Endothelial cell of umbilical vein (primary cell): ENCODE results near the gene PCSK9. TPM values are rescaled to one million over a fixed set of nuclear protein-coding genes. Genes with fewer than 3 reads are reported as not detected.

Experiments
- BruUV-seq: library from RNA; stranded (reverse); fragments of 400-500 nt; replicated peaks from 2 replicates; lab custom pipeline; 2021; lab: Mats Ljungman, UMichigan
- CTCF ChIA-PET: fragments of 300-600, 350-600 bp; sonication (Branson Sonifier 250); formaldehyde crosslinking; loops from one replicate; lab custom pipeline; 2021; ENCODE audit warnings: antibody characterized with exemption, inconsistent platforms; lab: Charles Lee
- POLR2A ChIA-PET: fragments of 300-600, 350-600 bp; sonication (Branson Sonifier 250); formaldehyde crosslinking; loops from one replicate; lab custom pipeline; 2021; ENCODE audit warnings: antibody characterized with exemption, inconsistent platforms; lab: Charles Lee
- DNase-seq: peaks from one replicate; pipeline ENCODE4 v3.0.0-alpha.2; 2011; ENCODE audit warnings: low read depth, low spot score
- FAIRE-seq: peaks from 2 replicates; lab custom pipeline; 2011; peaks lifted over from hg19 to GRCh38; lab: Jason Lieb, UNC
- H2AFZ ChIP-seq: 2 replicates; pipeline ENCODE4 v1.6.0; 2012; ENCODE audit warnings: low read depth, low read length, control low read depth, inconsistent platforms
- H3K27ac ChIP-seq: 2 replicates; pipeline ENCODE4 v1.5.1; 2011; ENCODE audit warnings: low read depth, mild to moderate bottlenecking, control low read depth, low read length, moderate library complexity; ENCODE audit not compliant: insufficient read depth
- H3K27me3 ChIP-seq, 2 experiments: 2 replicates each; pipeline versions ENCODE4 v1.6.0 to v1.6.1; 2011; ENCODE audit warnings: low read length in 2 of 2, mixed read lengths in 1 of 2; ENCODE audit not compliant: control insufficient read depth in 2 of 2, insufficient read depth in 2 of 2
- H3K36me3 ChIP-seq, 2 experiments: 2 replicates in 1 of 2; 3 replicates in 1 of 2; pipeline ENCODE4 v1.5.1; 2011; ENCODE audit warnings: low read length in 2 of 2, mild to moderate bottlenecking in 1 of 2, moderate library complexity in 1 of 2; ENCODE audit not compliant: control insufficient read depth in 2 of 2, insufficient read depth in 2 of 2; ENCODE audit errors: extremely low read depth in 1 of 2
- H3K4me1 ChIP-seq: 3 replicates; pipeline ENCODE4 v1.5.1; 2011; ENCODE audit warnings: mild to moderate bottlenecking, low read length; ENCODE audit not compliant: control insufficient read depth, insufficient read depth; ENCODE audit errors: extremely low read depth
- H3K4me2 ChIP-seq: 2 replicates; pipeline ENCODE4 v1.6.1; 2011; ENCODE audit warnings: low read length, control low read depth, mixed read lengths; ENCODE audit not compliant: insufficient read depth
- H3K4me3 ChIP-seq, 3 experiments: fragments of 200-600 bp in 1 of 3; sonication (generic), shearing (Covaris generic) in 1 of 3; replicated peaks in 1 of 3; 2 replicates each; pipeline ENCODE4 v1.5.1; 2011 to 2016; ENCODE audit warnings: control low read depth in 3 of 3, low read length in 3 of 3, mild to moderate bottlenecking in 2 of 3, inconsistent platforms in 1 of 3, low read depth in 1 of 3, moderate library complexity in 1 of 3; ENCODE audit not compliant: insufficient read depth in 1 of 3
- H3K79me2 ChIP-seq: 2 replicates; pipeline ENCODE4 v1.6.0; 2012; ENCODE audit warnings: low read length, inconsistent platforms; ENCODE audit not compliant: control insufficient read depth, insufficient read depth
- H3K9ac ChIP-seq: replicated peaks from 2 replicates; pipeline ENCODE3; 2011; ENCODE audit warnings: low read length, control low read depth; ENCODE audit not compliant: insufficient read depth; ENCODE audit errors: extremely low read depth
- H3K9me1 ChIP-seq: replicated peaks from 3 replicates; pipeline ENCODE4 v1.6.0; 2011; ENCODE audit warnings: mild to moderate bottlenecking, low read length; ENCODE audit not compliant: control insufficient read depth, insufficient read depth; ENCODE audit errors: extremely low read depth
- H3K9me3 ChIP-seq: replicated peaks from 2 replicates; pipeline ENCODE4 v1.5.1; 2012; ENCODE audit warnings: low read length, inconsistent platforms; ENCODE audit not compliant: control insufficient read depth, insufficient read depth
- H4K20me1 ChIP-seq: replicated peaks from 2 replicates; pipeline ENCODE3; 2011; ENCODE audit warnings: mild to moderate bottlenecking, low read length; ENCODE audit not compliant: control insufficient read depth, insufficient read depth; ENCODE audit errors: extremely low read depth
- CTCF ChIP-seq, 2 donors: IDR thresholded peaks; 1 replicate in 1 of 2; 2 replicates in 1 of 2; pipeline ENCODE4 v1.5.1; 2011; ENCODE audit warnings: low read length in 2 of 2, mild to moderate bottlenecking in 2 of 2, moderate library complexity in 2 of 2, control low read depth in 1 of 2, inconsistent platforms in 1 of 2, low read depth in 1 of 2; ENCODE audit not compliant: insufficient read depth in 1 of 2; ENCODE audit errors: extremely low read depth in 1 of 2
- EZH2 ChIP-seq: IDR thresholded peaks from 2 replicates; pipeline ENCODE4 v1.6.1; 2012; ENCODE audit warnings: borderline replicate concordance, low read depth, mild to moderate bottlenecking, moderate library complexity, low read length, inconsistent platforms; ENCODE audit not compliant: severe bottlenecking
- FOS ChIP-seq: IDR thresholded peaks from 2 replicates; pipeline ENCODE4 v1.6.1; 2011; ENCODE audit warnings: mild to moderate bottlenecking, low read length, moderate library complexity, borderline replicate concordance; ENCODE audit not compliant: insufficient read depth
- GATA2 ChIP-seq: IDR thresholded peaks from 2 replicates; pipeline ENCODE4 v1.7.0; 2011; ENCODE audit warnings: low read depth, mild to moderate bottlenecking, moderate library complexity, mixed read lengths, low read length; ENCODE audit not compliant: insufficient read length, insufficient read depth
- JUN ChIP-seq: IDR thresholded peaks from 2 replicates; pipeline ENCODE4 v1.6.1; 2011; ENCODE audit warnings: borderline replicate concordance, low read depth; ENCODE audit not compliant: insufficient read length, insufficient read depth
- MYC ChIP-seq: IDR thresholded peaks from one replicate; pipeline ENCODE4 v1.6.1; 2011; ENCODE audit warnings: mild to moderate bottlenecking, low read depth, low read length
- POLR2A ChIP-seq: IDR thresholded peaks from 2 replicates; pipeline ENCODE4 v1.6.1; 2012; ENCODE audit warnings: low read depth, mild to moderate bottlenecking, control low read depth, low read length
- POLR2AphosphoS5 ChIP-seq: IDR thresholded peaks from 2 replicates; pipeline ENCODE4 v1.6.1; 2012; ENCODE audit warnings: low read depth, mild to moderate bottlenecking, control low read depth, low read length, moderate library complexity; ENCODE audit not compliant: insufficient read depth
- dilution Hi-C: fragments of 300-500 bp; cut with MboI; formaldehyde crosslinking; loops from one replicate; pipeline ENCODE4 v1.15.0; 2019; ENCODE audit warnings: low sequenced_read_pairs; ENCODE audit not compliant: extremely low pct_ligation_motif_present
- intact Hi-C: fragments of 100-400 bp; cut with micrococcal nuclease; formaldehyde crosslinking; loops from one replicate; pipeline ENCODE4 v1.10.0; 2022
- polyA plus RNA-seq, 4 experiments: library from polyadenylated mRNA; depleted of rRNA in 3 of 4; stranded (reverse) in 3 of 4; unstranded in 1 of 4; fragments of >200 nt; gene quantifications; 2 replicates each; pipeline versions ENCODE4 v1.2.1 to v1.2.3, GENCODE V29; 2011 to 2012; ENCODE audit warnings: missing spikeins in 1 of 4
- total RNA-seq: library from RNA; stranded (reverse); gene quantifications from 2 replicates; pipeline ENCODE4 v1.2.3, GENCODE V29; 2021
- TF ChIP-seq, protein P1 (sequence below): IDR thresholded peaks from 2 replicates; pipeline ENCODE4 v1.6.1; 2011; ENCODE audit not compliant: insufficient read depth, insufficient read length

PCSK9 gene
- total and polyA plus RNA-seq, 2 donors (not counting 3 experiments of a cell fraction or from before 2014, with no cell fraction given) = 0.17 to 0.35 TPM

- Histone ChIP-seq H3K27me3 (peaks cover 12 to 14% of the 10 kb centered on the region in 2 experiments), H4K20me1 (no peaks in the 10 kb centered on the region), H3K4me3 (no peak overlapping the region), H3K4me1 (peaks cover 3% of the 10 kb centered on the region), H3K27ac (no peak overlapping the region), H2AFZ (no peak overlapping the region), H3K9ac (no peak overlapping the region), H3K4me2 (no peak overlapping the region), H3K79me2 (no peaks in the 10 kb centered on the region), H3K36me3 (no peaks in the 10 kb centered on the region), H3K9me3 (no peaks in the 10 kb centered on the region), H3K9me1 (no peaks in the 10 kb centered on the region)
- no TSS peak for BruUV-seq
- no peak for FAIRE-seq
- dilution Hi-C loops = no loop called here
- TF ChIP-seq CTCF (IDR thresholded peaks at IDR 0.05; ENCODE audit: extremely low read depth in 1 of 2, insufficient read depth in 1 of 2, low read depth in 1 of 2, low read length in 2 of 2) = no peak
- TF ChIP-seq JUN = no peak
- TF ChIP-seq, protein P1, sequence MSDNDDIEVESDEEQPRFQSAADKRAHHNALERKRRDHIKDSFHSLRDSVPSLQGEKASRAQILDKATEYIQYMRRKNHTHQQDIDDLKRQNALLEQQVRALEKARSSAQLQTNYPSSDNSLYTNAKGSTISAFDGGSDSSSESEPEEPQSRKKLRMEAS = no peak
- TF ChIP-seq MYC = no peak
- no peak for TF ChIP-seq EZH2
- no peak for TF ChIP-seq FOS
- no peak for TF ChIP-seq POLR2AphosphoS5
- TF ChIP-seq POLR2A = no peak
- no peak for TF ChIP-seq GATA2
- ChIA-PET POLR2A (no interaction called here), CTCF (interaction anchor here (0.8 to 25.0 kb wide), 3 partner anchors 24 to 52 kb away, joined by 3 to 918 read pairs (median 6); no protein-coding TSS in a partner anchor)
- DNase-seq = no peak
- intact Hi-C loops = no loop called here
Measured at GRCh38 chr1:54998100-54998499, 41.2 kb upstream of the PCSK9 start.
